HG03571 (cell line): ENCODE measurements around the gene OR4M2.
"Not testable (repeated sequence)": the region's sequence is repeated elsewhere in the genome, so short reads cannot be mapped to it uniquely, and the experiment has no call there.

Experiments
- ATAC-seq: cut with Tn5 transposase; IDR thresholded peaks from one replicate; pipeline ENCODE4 v1.9.1; 2021; ENCODE audit not compliant: unreplicated experiment

Gene OR4M2

GRCh38 chr15:22080227-22080626 is at the start of gene OR4M2:
Gene OR4M2, plus strand, starts transcription at chr15:22080527. Its CDS starts 98 bp downstream, at chr15:22080625.
- not testable (repeated sequence) for ATAC-seq

- not testable (repeated sequence) for ATAC-seq
Observed at GRCh38 chr15:22069267-22069666, 11.1 kb upstream of the OR4M2 start.

GRCh38 chr15:22081386-22081785 is 1.1 kb downstream of the OR4M2 start:
- not testable (repeated sequence) for ATAC-seq

- not testable (repeated sequence) for ATAC-seq
Observed at GRCh38 chr15:22098616-22099253, 18.4 kb downstream of the OR4M2 start.

- ATAC-seq, result not testable (repeated sequence)
Observed at GRCh38 chr15:22099289-22099891, 19.1 kb downstream of the OR4M2 start.

- not testable (repeated sequence) for ATAC-seq
Observed at GRCh38 chr15:22122033-22122432, 41.7 kb downstream of the OR4M2 start.
